B cell (primary cell): ENCODE data around the gene GIMAP5.

Experiments
- CTCF ChIP-seq: fragments of 200-600 bp; IDR thresholded peaks from one replicate; pipeline ENCODE4 v1.8.0; 2022; ENCODE audit warnings: antibody characterized with exemption, mild to moderate bottlenecking
- EZH2 ChIP-seq: IDR thresholded peaks from 2 replicates; pipeline ENCODE4 v1.6.1; 2012; ENCODE audit warnings: borderline replicate concordance, low read depth, mild to moderate bottlenecking, moderate library complexity, low read length; ENCODE audit not compliant: insufficient read depth, poor library complexity, severe bottlenecking

- no peak for TF ChIP-seq CTCF
- TF ChIP-seq EZH2: no peak
These were observed 874 bp downstream of the GIMAP5 start for GRCh38 chr7:150738092-150738491.
